Spinal cord (tissue), 10 donors: ENCODE results near the gene ZDHHC4. TPM values are rescaled to one million over a fixed set of nuclear protein-coding genes. Genes with fewer than 3 reads are reported as not detected.

Experiments used
- DNase-seq, 6 donors: peaks; one replicate each; pipeline versions ENCODE4 v3.0.0 to v3.0.0-alpha.2; 2013 to 2015; ENCODE audit warnings: low spot score in 6 of 6, low read depth in 4 of 6
- H3K27ac ChIP-seq: one replicate; pipeline ENCODE4 v1.5.1; 2013; ENCODE audit warnings: low read depth, low read length, control low read depth
- H3K27me3 ChIP-seq: one replicate; pipeline ENCODE4 v1.6.1; 2013; ENCODE audit warnings: low read length; ENCODE audit not compliant: control insufficient read depth, insufficient read depth
- H3K36me3 ChIP-seq: one replicate; pipeline ENCODE4 v1.6.1; 2013; ENCODE audit warnings: low read length; ENCODE audit not compliant: control insufficient read depth, insufficient read depth
- H3K4me1 ChIP-seq: one replicate; pipeline ENCODE4 v1.6.1; 2013; ENCODE audit warnings: low read length; ENCODE audit not compliant: control insufficient read depth, insufficient read depth
- H3K4me3 ChIP-seq: one replicate; pipeline ENCODE4 v1.5.1; 2013; ENCODE audit warnings: low read depth, low read length, control low read depth
- H3K9me3 ChIP-seq: one replicate; pipeline ENCODE4 v1.6.1; 2013; ENCODE audit warnings: low read length; ENCODE audit not compliant: control insufficient read depth, insufficient read depth
- WGBS: methylation state at CpG from one replicate; pipeline ENCODE4 v1.1.5; 2013; ENCODE audit warnings: missing lambda C conversion rate; ENCODE audit not compliant: insufficient coverage; 5-methylcytosine and 5-hydroxymethylcytosine counted together
- long read RNA-seq, 4 donors: transcript quantifications; one replicate each; lab custom pipeline, GENCODE V29; 2026
- polyA plus RNA-seq, 2 donors: library from polyadenylated mRNA; unstranded; fragments of 120-200 nt; gene quantifications; one replicate each; pipeline ENCODE4 v1.2.1, GENCODE V29; 2013; ENCODE audit not compliant: insufficient read length in 2 of 2
- total RNA-seq, 2 donors: library from RNA; depleted of rRNA in 1 of 2; stranded (reverse); fragments of 120-200 nt in 1 of 2; fragments of >200 nt in 1 of 2; gene quantifications; one replicate each; pipeline versions ENCODE4 v1.2.3 to v1.2.4, GENCODE V29; 2013 to 2014
- donor health status: healthy.

The ZDHHC4 gene
- 10 to 100 TPM; 64.6 to 87.1 TPM for total RNA-seq
- polyA plus RNA-seq = 10 to 100 TPM; 57.0 to 61.2 TPM
- long read RNA-seq, donor 1, transcript ZDHHC4-205 (8 exons, 1,552 nt) = minor isoform, 5 of 29 reads
- long read RNA-seq, donor 1, transcript ZDHHC4-201 (8 exons, 1,259 nt) = major isoform, 8 of 29 reads
- long read RNA-seq, donor 1, partial matches to known transcripts = 5 of 29 reads
- long read RNA-seq, donor 1, other reads (novel, unspliced or antisense) = 0 of 29 reads
- long read RNA-seq, donor 2, partial matches to known transcripts = 0 of 8 reads
- long read RNA-seq, donor 2, other reads (novel, unspliced or antisense) = 0 of 8 reads
- long read RNA-seq, donor 3, transcript ZDHHC4-201 (8 exons, 1,259 nt) = major isoform, 5 of 18 reads
- long read RNA-seq, donor 3, partial matches to known transcripts = 5 of 18 reads
- long read RNA-seq, donor 3, other reads (novel, unspliced or antisense) = 0 of 18 reads
- long read RNA-seq, donor 4, transcript ZDHHC4-201 (8 exons, 1,259 nt) = major isoform, 18 of 53 reads
- long read RNA-seq, donor 4, transcript ZDHHC4-208 (2 exons, 718 nt) = minor isoform, 10 of 53 reads
- long read RNA-seq, donor 4, transcript ZDHHC4-205 (8 exons, 1,552 nt) = minor isoform, 5 of 53 reads
- long read RNA-seq, donor 4, partial matches to known transcripts = 15 of 53 reads
- long read RNA-seq, donor 4, other reads (novel, unspliced or antisense) = 0 of 53 reads

GRCh38 chr7:6577369-6578113, at the start of gene ZDHHC4:
ZDHHC4 (plus strand) TSS chr7:6577454; CDS start chr7:6580562, 3,108 bp downstream.
- Histone ChIP-seq H3K4me1 (peaks cover 16% of the 10 kb centered on the region), H3K27me3 (no peaks in the 10 kb centered on the region), H3K36me3 (peaks cover 28% of the 10 kb centered on the region), H3K27ac (peak within 1 kb of the TSS; percentile 91), H3K4me3 (peak within 1 kb of the TSS; percentile 76), H3K9me3 (no peaks in the 10 kb centered on the region)
- peak; percentile 60 to 96 (median 80) for DNase-seq
- WGBS = 5% methylated on average over 25 of the region's 51 CpGs

- H3K27me3 ChIP-seq = peaks cover 58% of the 10 kb centered on the region
- DNase-seq = no peak
- no peak overlapping the region for H3K27ac ChIP-seq
- no peaks in the 10 kb centered on the region for H3K36me3 ChIP-seq
- H3K4me3 ChIP-seq = no peak overlapping the region
- WGBS = 81% methylated on average over 11 of the region's 13 CpGs
- H3K9me3 ChIP-seq = no peaks in the 10 kb centered on the region
- peaks cover 23% of the 10 kb centered on the region for H3K4me1 ChIP-seq
Measured at GRCh38 chr7:6528401-6529130, 48.7 kb upstream of the ZDHHC4 start.

- Histone ChIP-seq H3K4me3 (no peak overlapping the region), H3K9me3 (no peaks in the 10 kb centered on the region), H3K27me3 (peaks cover 58% of the 10 kb centered on the region), H3K4me1 (peaks cover 23% of the 10 kb centered on the region), H3K27ac (no peak overlapping the region), H3K36me3 (no peaks in the 10 kb centered on the region)
- 60% methylated on average over 3 of the region's 6 CpGs for WGBS
- DNase-seq = no peak
Measured at GRCh38 chr7:6529643-6530042, 47.6 kb upstream of the ZDHHC4 start.

- H3K27me3 ChIP-seq = peaks cover 61% of the 10 kb centered on the region
- no peaks in the 10 kb centered on the region for H3K36me3 ChIP-seq
- peak in 1 of 6 donors; percentile 33 for DNase-seq
Measured at GRCh38 chr7:6530626-6531491, 46.4 kb upstream of the ZDHHC4 start.

GRCh38 chr7:6531492-6532279, 45.6 kb upstream of the ZDHHC4 start:
- no peaks in the 10 kb centered on the region for H3K9me3 ChIP-seq
- H3K27ac ChIP-seq = no peak overlapping the region
- H3K36me3 ChIP-seq = no peaks in the 10 kb centered on the region
- H3K4me1 ChIP-seq = peaks cover 26% of the 10 kb centered on the region
- WGBS = 25% methylated on average over 18 of the region's 19 CpGs
- no peak for DNase-seq
- H3K27me3 ChIP-seq = peaks cover 62% of the 10 kb centered on the region
- no peak overlapping the region for H3K4me3 ChIP-seq

More at GRCh38 chr7:6530626-6531491, 46.4 kb upstream of the ZDHHC4 start:
- H3K27ac ChIP-seq = no peak overlapping the region
- no peaks in the 10 kb centered on the region for H3K9me3 ChIP-seq
- H3K4me1 ChIP-seq = peaks cover 26% of the 10 kb centered on the region
- no peak overlapping the region for H3K4me3 ChIP-seq
- WGBS = under 1% methylated on average over 73 of the region's 74 CpGs

- 52% methylated on average over 7 of the region's 7 CpGs for WGBS
- H3K9me3 ChIP-seq = no peaks in the 10 kb centered on the region
- H3K36me3 ChIP-seq = no peaks in the 10 kb centered on the region
- no peak for DNase-seq
- H3K27me3 ChIP-seq = peaks cover 55% of the 10 kb centered on the region
- no peak overlapping the region for H3K27ac ChIP-seq
- H3K4me1 ChIP-seq = peaks cover 26% of the 10 kb centered on the region
- H3K4me3 ChIP-seq = no peak overlapping the region
Measured at GRCh38 chr7:6532516-6532915, 44.7 kb upstream of the ZDHHC4 start.

GRCh38 chr7:6533893-6534495, 43.3 kb upstream of the ZDHHC4 start:
- Histone ChIP-seq H3K9me3 (no peaks in the 10 kb centered on the region), H3K27ac (no peak overlapping the region), H3K27me3 (peaks cover 50% of the 10 kb centered on the region), H3K4me1 (peaks cover 26% of the 10 kb centered on the region), H3K36me3 (no peaks in the 10 kb centered on the region), H3K4me3 (no peak overlapping the region)
- WGBS = 67% methylated on average over 9 of the region's 12 CpGs
- no peak for DNase-seq
